IMR-90 (cell line): Measurements from ENCODE around the gene EPC2. TPM values are rescaled to one million over a fixed set of nuclear protein-coding genes. Genes with fewer than 3 reads are reported as not detected.
"Not testable (repeated sequence)": the region's sequence is repeated elsewhere in the genome, so short reads cannot be mapped to it uniquely, and the experiment has no call there.

ENCODE experiments used
- ATAC-seq: fragments of 200-7000 bp; cut with Tn5 transposase; 2 replicates; pipeline ENCODE4 v1.9.1; 2020; ENCODE audit warnings: low read depth, mild to moderate bottlenecking, moderate library complexity
- BruUV-seq: library from RNA; stranded (reverse); fragments of 400-500 nt; replicated peaks from 2 replicates; lab custom pipeline; 2021; lab: Mats Ljungman, UMichigan
- CTCF ChIA-PET: fragments of 300-600 bp; formaldehyde crosslinking; extraction: SDS; loops from one replicate; lab custom pipeline; 2021; ENCODE audit warnings: antibody characterized with exemption; lab: Yijun Ruan, JAX
- POLR2A ChIA-PET: fragments of 300-600 bp; sonication (Branson Sonifier 250); formaldehyde crosslinking; loops from one replicate; lab custom pipeline; 2022; ENCODE audit warnings: antibody characterized with exemption; ENCODE audit not compliant: unreplicated experiment; lab: Charles Lee
- DNase-seq: peaks from one replicate; pipeline ENCODE4 v3.0.0; 2013
- H2AFZ ChIP-seq: replicated peaks from 2 replicates; pipeline ENCODE3; 2013; ENCODE audit warnings: low read length, mild to moderate bottlenecking; ENCODE audit not compliant: poor library complexity
- H2AK5ac ChIP-seq: 2 replicates; pipeline ENCODE4 v1.6.1; 2013; ENCODE audit warnings: low read depth, low read length, inconsistent platforms
- H2AK9ac ChIP-seq: replicated peaks from 2 replicates; pipeline ENCODE3; 2013; ENCODE audit warnings: mild to moderate bottlenecking, low read depth, low read length, moderate library complexity; ENCODE audit not compliant: poor library complexity
- H2BK120ac ChIP-seq: 2 replicates; pipeline ENCODE4 v1.6.1; 2013; ENCODE audit warnings: low read depth, low read length, inconsistent platforms
- H2BK15ac ChIP-seq: 3 replicates; pipeline ENCODE4 v1.6.1; 2013; ENCODE audit warnings: low read depth, low read length, inconsistent platforms
- H2BK20ac ChIP-seq: 2 replicates; pipeline ENCODE4 v1.6.1; 2013; ENCODE audit warnings: low read depth, mild to moderate bottlenecking, inconsistent platforms, low read length, moderate library complexity
- H2BK5ac ChIP-seq: 2 replicates; pipeline ENCODE4 v1.6.1; 2013; ENCODE audit warnings: mild to moderate bottlenecking, low read depth, low read length, inconsistent platforms; ENCODE audit not compliant: poor library complexity, severe bottlenecking
- H3K14ac ChIP-seq: replicated peaks from 2 replicates; pipeline ENCODE4 v1.6.1; 2013; ENCODE audit warnings: low read depth, low read length, inconsistent platforms
- H3K18ac ChIP-seq: 2 replicates; pipeline ENCODE4 v1.6.1; 2013; ENCODE audit warnings: low read depth, low read length, control low read depth
- H3K23ac ChIP-seq: 2 replicates; pipeline ENCODE4 v1.6.1; 2013; ENCODE audit warnings: low read depth, low read length, inconsistent platforms
- H3K27ac ChIP-seq: 2 replicates; pipeline ENCODE4 v1.5.1; 2013; ENCODE audit warnings: mild to moderate bottlenecking, control low read depth, low read length; ENCODE audit not compliant: insufficient read depth
- H3K27me3 ChIP-seq: 2 replicates; pipeline ENCODE4 v1.6.1; 2013; ENCODE audit warnings: low read length; ENCODE audit not compliant: control insufficient read depth, insufficient read depth
- H3K36me3 ChIP-seq: 2 replicates; pipeline ENCODE4 v1.6.1; 2013; ENCODE audit warnings: low read length, mixed read lengths; ENCODE audit not compliant: control insufficient read depth, insufficient read depth
- H3K4ac ChIP-seq: 2 replicates; pipeline ENCODE4 v1.6.1; 2013; ENCODE audit warnings: low read depth, low read length, inconsistent platforms
- H3K4me1 ChIP-seq: 2 replicates; pipeline ENCODE4 v1.6.1; 2013; ENCODE audit warnings: low read length, mixed read lengths; ENCODE audit not compliant: control insufficient read depth, insufficient read depth
- H3K4me2 ChIP-seq: 2 replicates; pipeline ENCODE4 v1.6.1; 2013; ENCODE audit warnings: low read depth, mild to moderate bottlenecking, control low read depth, low read length, moderate library complexity
- H3K4me3 ChIP-seq: 2 replicates; pipeline ENCODE4 v1.5.1; 2013; ENCODE audit warnings: low read depth, mild to moderate bottlenecking, control low read depth, low read length, moderate library complexity; ENCODE audit not compliant: insufficient read depth
- H3K56ac ChIP-seq: 2 replicates; pipeline ENCODE4 v1.6.1; 2013; ENCODE audit warnings: low read length, inconsistent platforms; ENCODE audit not compliant: insufficient read depth; ENCODE audit errors: extremely low read depth
- H3K79me1 ChIP-seq, 2 experiments: 2 replicates each; pipeline ENCODE4 v1.6.1; 2013; ENCODE audit warnings: low read length in 2 of 2, inconsistent platforms in 1 of 2, low read depth in 1 of 2
- H3K9ac ChIP-seq: 2 replicates; pipeline ENCODE4 v1.6.1; 2013; ENCODE audit warnings: low read depth, low read length, control low read depth
- H3K9me1 ChIP-seq: 2 replicates; pipeline ENCODE4 v1.6.1; 2013; ENCODE audit warnings: low read length, inconsistent platforms; ENCODE audit not compliant: insufficient read depth
- H3K9me3 ChIP-seq: 2 replicates; pipeline ENCODE4 v1.6.1; 2013; ENCODE audit warnings: low read length; ENCODE audit not compliant: control insufficient read depth, insufficient read depth
- H4K20me1 ChIP-seq: 2 replicates; pipeline ENCODE4 v1.6.1; 2013; ENCODE audit warnings: low read length, inconsistent platforms; ENCODE audit not compliant: insufficient read depth
- H4K5ac ChIP-seq: 2 replicates; pipeline ENCODE4 v1.6.1; 2013; ENCODE audit warnings: mild to moderate bottlenecking, low read depth, low read length, control low read depth
- H4K8ac ChIP-seq, 2 experiments: 2 replicates each; pipeline ENCODE4 v1.6.1; 2013; ENCODE audit warnings: low read depth in 2 of 2, low read length in 2 of 2, control low read depth in 1 of 2, inconsistent platforms in 1 of 2
- H4K91ac ChIP-seq: 2 replicates; pipeline ENCODE4 v1.6.1; 2013; ENCODE audit warnings: low read depth, low read length, inconsistent platforms; ENCODE audit not compliant: insufficient read depth
- MXI1 ChIP-seq: IDR thresholded peaks from 2 replicates; pipeline ENCODE4 v1.6.1; 2012; ENCODE audit warnings: low read depth, mild to moderate bottlenecking, low read length, moderate library complexity, borderline replicate concordance
- POLR2A ChIP-seq: IDR thresholded peaks from 2 replicates; pipeline ENCODE4 v1.6.1; 2012; ENCODE audit warnings: mild to moderate bottlenecking, low read depth, low read length
- RFX5 ChIP-seq: IDR thresholded peaks from 2 replicates; pipeline ENCODE4 v1.8.0; 2012; ENCODE audit warnings: low read depth, mild to moderate bottlenecking, low read length, moderate library complexity
- SMC3 ChIP-seq: fragments of 150-350 bp; IDR thresholded peaks from 2 replicates; pipeline ENCODE4 v1.6.1; 2016; ENCODE audit warnings: low read depth, mild to moderate bottlenecking, antibody characterized with exemption, low read length, moderate library complexity
- WGBS, 2 experiments: methylation state at CpG; one replicate each; pipeline versions ENCODE4 v1.1.5 to v1.1.7; 2013; ENCODE audit warnings: missing lambda C conversion rate in 2 of 2; ENCODE audit not compliant: insufficient read length in 1 of 2; ENCODE audit errors: extremely low coverage in 2 of 2; 5-methylcytosine and 5-hydroxymethylcytosine counted together
- dilution Hi-C: fragments of 300-500 bp; cut with HindIII; formaldehyde crosslinking; loops from one replicate; pipeline ENCODE4 v1.14.3; 2018; ENCODE audit warnings: low sequenced_read_pairs; ENCODE audit not compliant: unreplicated experiment
- in situ Hi-C: fragments of 300-500 bp; cut with MboI; formaldehyde crosslinking; loops from 3 replicates; pipeline ENCODE4 v1.14.3; 2019; ENCODE audit warnings: low sequenced_read_pairs, inconsistent platforms, mixed read lengths
- intact Hi-C: fragments of 100-400 bp; cut with micrococcal nuclease; formaldehyde crosslinking; loops from 2 replicates; pipeline ENCODE4 v1.10.0; 2022
- polyA plus RNA-seq, 3 experiments: library from polyadenylated mRNA; depleted of rRNA; stranded (reverse); fragments of >200 nt; gene quantifications; 2 replicates each; pipeline ENCODE4 v1.2.3, GENCODE V29; 2012; ENCODE audit warnings: low replicate concordance in 1 of 3
- total RNA-seq: library from RNA; depleted of rRNA; stranded (reverse); fragments of >200 nt; gene quantifications from 2 replicates; pipeline ENCODE4 v1.2.3, GENCODE V29; 2012
- TF ChIP-seq, protein P1 (sequence below): fragments of 150-350 bp; IDR thresholded peaks from 2 replicates; pipeline ENCODE4 v1.6.1; 2017; ENCODE audit warnings: mild to moderate bottlenecking, antibody characterized with exemption, low read length, low read depth

EPC2 gene
- total and polyA plus RNA-seq, 2 of the 4 experiments (the other 2 are of a cell fraction), result 10.6 to 22.6 TPM

DNA sequence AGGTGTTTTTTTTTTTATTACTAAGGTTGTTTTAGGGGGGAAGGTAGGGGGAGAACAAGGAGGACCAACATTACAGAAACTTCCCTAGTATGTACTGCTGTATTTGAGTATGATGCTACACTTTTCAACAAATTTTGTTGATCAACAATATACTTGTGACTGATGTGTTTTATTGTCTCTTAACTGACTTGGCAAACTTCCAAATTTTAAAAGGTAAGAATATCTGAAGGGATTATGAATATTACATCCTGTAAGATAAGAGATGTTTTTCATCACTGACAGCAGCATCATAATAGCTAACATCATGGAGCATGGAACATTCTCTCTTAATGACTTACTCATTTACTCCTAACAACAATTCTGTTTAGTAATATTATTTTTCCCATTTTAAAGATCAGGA, 144.5 kb downstream of the EPC2 start:
- H2AK5ac ChIP-seq, result no peak overlapping the region
- dilution Hi-C loops (no loop called here), in situ Hi-C loops (no loop called here), intact Hi-C loops (no loop called here)
- peaks cover 6% of the 10 kb centered on the region for H3K36me3 ChIP-seq
- no peak overlapping the region for H3K14ac ChIP-seq
- H3K27ac ChIP-seq, result no peak overlapping the region
- TF ChIP-seq MXI1 (no peak), POLR2A (no peak), RFX5 (no peak), SMC3 (no peak)
- TF ChIP-seq, protein P1, sequence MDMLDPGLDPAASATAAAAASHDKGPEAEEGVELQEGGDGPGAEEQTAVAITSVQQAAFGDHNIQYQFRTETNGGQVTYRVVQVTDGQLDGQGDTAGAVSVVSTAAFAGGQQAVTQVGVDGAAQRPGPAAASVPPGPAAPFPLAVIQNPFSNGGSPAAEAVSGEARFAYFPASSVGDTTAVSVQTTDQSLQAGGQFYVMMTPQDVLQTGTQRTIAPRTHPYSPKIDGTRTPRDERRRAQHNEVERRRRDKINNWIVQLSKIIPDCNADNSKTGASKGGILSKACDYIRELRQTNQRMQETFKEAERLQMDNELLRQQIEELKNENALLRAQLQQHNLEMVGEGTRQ, result no peak
- peaks cover 5% of the 10 kb centered on the region for H3K4me1 ChIP-seq
- H3K4ac ChIP-seq, result no peak overlapping the region
- no peak overlapping the region for H4K5ac ChIP-seq
- no peak overlapping the region for H2BK5ac ChIP-seq
- no peak overlapping the region for H2AK9ac ChIP-seq
- no peaks in the 10 kb centered on the region for H3K27me3 ChIP-seq
- ChIA-PET POLR2A (no interaction called here), CTCF (no interaction called here)
- H2BK20ac ChIP-seq, result no peak overlapping the region
- no peak for DNase-seq
- H4K20me1 ChIP-seq, result peaks cover under 1% of the 10 kb centered on the region; the same call in 1 of the 2 replicates
- no peak overlapping the region for H3K9ac ChIP-seq
- H3K56ac ChIP-seq, result no peak overlapping the region
- no peak overlapping the region for H2BK120ac ChIP-seq
- no peak overlapping the region for H3K18ac ChIP-seq
- no peak overlapping the region for H4K91ac ChIP-seq
- no peak overlapping the region for H3K4me2 ChIP-seq
- H3K4me3 ChIP-seq, result no peak overlapping the region
- peaks cover 0 to 2% of the 10 kb centered on the region in 2 experiments; a peak in 1 of 4 replicates for H3K79me1 ChIP-seq
- no peak for ATAC-seq
- H2AFZ ChIP-seq, result no peak overlapping the region
- BruUV-seq, result no TSS peak
- H4K8ac ChIP-seq, result no peak overlapping the region
- no peak overlapping the region for H3K23ac ChIP-seq
- no peak overlapping the region for H2BK15ac ChIP-seq
- H3K9me3 ChIP-seq, result no peaks in the 10 kb centered on the region
- peaks cover 3% of the 10 kb centered on the region; the same call in 1 of the 2 replicates for H3K9me1 ChIP-seq

DNA sequence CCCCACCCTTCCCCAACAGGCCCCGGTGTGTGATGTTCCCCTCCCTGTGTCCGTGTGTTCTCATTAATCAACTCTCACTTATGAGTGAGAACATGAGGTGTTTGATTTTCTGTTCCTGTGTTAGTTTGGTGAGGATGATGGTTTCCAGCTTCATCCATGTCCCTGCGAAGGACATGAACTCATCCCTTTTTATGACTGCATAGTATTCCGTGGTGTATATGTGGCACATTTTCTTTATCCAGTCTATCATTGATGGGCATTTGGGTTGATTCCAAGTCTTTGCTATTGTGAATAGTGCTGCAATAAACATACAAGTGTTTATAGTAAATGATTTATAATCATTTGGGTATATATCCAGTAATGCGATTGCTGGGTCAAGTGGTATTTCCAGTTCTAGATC, 145.6 kb downstream of the EPC2 start:
- not testable (repeated sequence) for BruUV-seq

More for the DNA sequence above, 145.6 kb downstream of the EPC2 start:
- H3K27me3 ChIP-seq, H3K79me1 ChIP-seq, H3K18ac ChIP-seq, H2BK120ac ChIP-seq, H3K23ac ChIP-seq, H3K56ac ChIP-seq, ATAC-seq, H4K5ac ChIP-seq, H3K4me2 ChIP-seq, H3K27ac ChIP-seq, H2AK9ac ChIP-seq, H3K9ac ChIP-seq, H3K9me3 ChIP-seq, in situ Hi-C loops, H4K8ac ChIP-seq, intact Hi-C loops, H3K36me3 ChIP-seq, POLR2A ChIA-PET, H3K4me3 ChIP-seq, H2AFZ ChIP-seq, H4K20me1 ChIP-seq, H2AK5ac ChIP-seq, H3K4ac ChIP-seq, H3K4me1 ChIP-seq, H4K91ac ChIP-seq, dilution Hi-C loops, DNase-seq, CTCF ChIA-PET, H3K14ac ChIP-seq, H2BK5ac ChIP-seq, H2BK15ac ChIP-seq, H2BK20ac ChIP-seq, H3K9me1 ChIP-seq: not testable (repeated sequence)
- WGBS, 2 experiments, result no CpG with 5 or more reads among the region's 5 CpGs
